GM19467 (cell line): ENCODE data around the gene ERGIC1.
A peak's percentile ranks its signal among the peaks of the same experiment; 100 is the strongest.
"Not testable (repeated sequence)": the region's sequence is repeated elsewhere in the genome, so short reads cannot be mapped to it uniquely, and the experiment has no call there.

Source experiments
- ATAC-seq: cut with Tn5 transposase; IDR thresholded peaks from one replicate; pipeline ENCODE4 v1.9.1; 2021; ENCODE audit warnings: mild to moderate bottlenecking, moderate library complexity; ENCODE audit not compliant: unreplicated experiment

The ERGIC1 gene

GRCh38 chr5:172833686-172834414 lies at the start of gene ERGIC1:
TSS of gene ERGIC1 (plus strand) at chr5:172834251. CDS start at chr5:172834414, 163 bp downstream.
- peak; percentile 61 for ATAC-seq

- no peak for ATAC-seq
These were observed 48.5 kb upstream of the ERGIC1 start for GRCh38 chr5:172785429-172786088.

- no peak for ATAC-seq
These were observed 47.2 kb upstream of the ERGIC1 start for GRCh38 chr5:172786736-172787462.

- not testable (repeated sequence) for ATAC-seq
These were observed 46.5 kb upstream of the ERGIC1 start for GRCh38 chr5:172787538-172787937.

- ATAC-seq: no peak
These were observed 45.0 kb upstream of the ERGIC1 start for GRCh38 chr5:172788771-172789686.

GRCh38 chr5:172789687-172790495 lies 44.2 kb upstream of the ERGIC1 start:
- no peak for ATAC-seq

GRCh38 chr5:172790496-172790889 lies 43.6 kb upstream of the ERGIC1 start:
- no peak for ATAC-seq

- no peak for ATAC-seq
These were observed 42.8 kb upstream of the ERGIC1 start for GRCh38 chr5:172791286-172791685.

- no peak for ATAC-seq
These were observed 42.2 kb upstream of the ERGIC1 start for GRCh38 chr5:172791726-172792445.

GRCh38 chr5:172792701-172793570 lies 41.1 kb upstream of the ERGIC1 start:
- ATAC-seq: no peak

GRCh38 chr5:172793577-172794488 lies 40.2 kb upstream of the ERGIC1 start:
- ATAC-seq: no peak

- no peak for ATAC-seq
These were observed 38.6 kb upstream of the ERGIC1 start for GRCh38 chr5:172795318-172795977.

GRCh38 chr5:172796306-172796705 lies 37.7 kb upstream of the ERGIC1 start:
- ATAC-seq: no peak

GRCh38 chr5:172797771-172798191 lies 36.3 kb upstream of the ERGIC1 start:
- no peak for ATAC-seq

- ATAC-seq: no peak
These were observed 35.4 kb upstream of the ERGIC1 start for GRCh38 chr5:172798422-172799215.

- ATAC-seq: no peak
These were observed 34.6 kb upstream of the ERGIC1 start for GRCh38 chr5:172799416-172799815.
